Lung (tissue), 12 donors: ENCODE measurements around the gene CMKLR1. TPM values are rescaled to one million over a fixed set of nuclear protein-coding genes. Genes with fewer than 3 reads are reported as not detected.

Source experiments
- ATAC-seq: fragments of 200-7000 bp; cut with Tn5 transposase; one replicate; pipeline ENCODE4 v1.9.1; 2020; ENCODE audit warnings: moderate number of reproducible peaks; ENCODE audit not compliant: insufficient read depth, low FRiP score
- DNase-seq, 3 donors: peaks; one replicate each; pipeline ENCODE4 v3.0.0-alpha.2; 2013 to 2017
- H3K27ac ChIP-seq, 2 donors: one replicate each; pipeline ENCODE4 v1.5.1; 2013; ENCODE audit warnings: mild to moderate bottlenecking in 2 of 2, moderate library complexity in 2 of 2, control low read depth in 1 of 2, inconsistent platforms in 1 of 2, low read depth in 1 of 2, low read length in 1 of 2
- H3K27me3 ChIP-seq, 3 donors: one replicate each; pipeline ENCODE4 v1.5.1; 2013; ENCODE audit warnings: low read length in 2 of 3; ENCODE audit not compliant: control insufficient read depth in 3 of 3, insufficient read depth in 3 of 3
- H3K36me3 ChIP-seq, 4 donors: one replicate each; pipeline ENCODE4 v1.5.1; 2013; ENCODE audit warnings: low read length in 4 of 4, mild to moderate bottlenecking in 1 of 4, moderate library complexity in 1 of 4; ENCODE audit not compliant: control insufficient read depth in 4 of 4, insufficient read depth in 4 of 4
- H3K4me1 ChIP-seq, 5 donors: one replicate each; pipeline ENCODE4 v1.5.1; 2013; ENCODE audit warnings: low read length in 5 of 5, mild to moderate bottlenecking in 2 of 5, moderate library complexity in 1 of 5; ENCODE audit not compliant: control insufficient read depth in 5 of 5, insufficient read depth in 5 of 5
- H3K4me3 ChIP-seq: one replicate; pipeline ENCODE4 v1.5.1; 2013; ENCODE audit warnings: mild to moderate bottlenecking, control low read depth, moderate library complexity
- H3K9ac ChIP-seq, 2 donors: one replicate each; pipeline ENCODE4 v1.5.1; 2013; ENCODE audit warnings: low read length in 2 of 2, control low read depth in 1 of 2; ENCODE audit not compliant: insufficient read depth in 1 of 2
- H3K9me3 ChIP-seq, 4 donors: one replicate each; pipeline ENCODE4 v1.5.1; 2013; ENCODE audit warnings: low read length in 3 of 4, mild to moderate bottlenecking in 1 of 4, moderate library complexity in 1 of 4; ENCODE audit not compliant: control insufficient read depth in 4 of 4, insufficient read depth in 3 of 4
- CTCF ChIP-seq: IDR thresholded peaks from 2 replicates; pipeline ENCODE4 v1.5.1; 2012; ENCODE audit warnings: mild to moderate bottlenecking; ENCODE audit errors: control extremely low read depth, extremely low read depth
- WGBS, 2 donors: extraction: QIAGEN DNeasy Blood & Tissue Kit; methylation state at CpG; one replicate each; pipeline ENCODE4 v1.1.7; 2013; 5-methylcytosine and 5-hydroxymethylcytosine counted together
- polyA plus RNA-seq, 2 donors: library from polyadenylated mRNA; stranded (reverse); fragments of 200-250 nt; gene quantifications; one replicate each; pipeline ENCODE4 v1.2.1, GENCODE V29; 2013
- total RNA-seq, 2 donors: library from RNA; depleted of rRNA in 1 of 2; stranded (reverse); fragments of >200 nt in 1 of 2; gene quantifications; one replicate each; pipeline ENCODE4 v1.2.1, GENCODE V29; 2014 to 2021
- donor health status: control.
- donor health status: control.
- donor health status: Bipolar disorder and iron deficiency.
- donor health status: healthy.
- donor health status: DM: yes; HTN: yes; CAD: no.

The CMKLR1 gene
- total and polyA plus RNA-seq, 4 donors: 4.4 to 20.5 (median 17.5) TPM

GRCh38 chr12:108297424-108297823, 41.7 kb downstream of the CMKLR1 start:
- DNase-seq (no peak), ATAC-seq (no peak)
- Histone ChIP-seq H3K9ac (no peak overlapping the region), H3K9me3 (no peaks in the 10 kb centered on the region), H3K27me3 (no peaks in the 10 kb centered on the region), H3K4me1 (peaks cover 0 to 16% (median 7%) of the 10 kb centered on the region in 5 donors), H3K4me3 (no peak overlapping the region), H3K27ac (peak overlapping the region in 1 of 2 donors; percentile 34), H3K36me3 (peaks cover 0 to 3% (median under 1%) of the 10 kb centered on the region in 4 donors)
- WGBS, 2 donors: 85 to 88% methylated on average over 2 of the region's 2 CpGs
- no peak for TF ChIP-seq CTCF

- no peak overlapping the region for H3K9ac ChIP-seq
- H3K36me3 ChIP-seq: peaks cover 0 to 8% (median 4%) of the 10 kb centered on the region in 4 donors
- peaks cover 0 to 13% (median 6%) of the 10 kb centered on the region in 5 donors for H3K4me1 ChIP-seq
- H3K9me3 ChIP-seq: no peaks in the 10 kb centered on the region
- no peak for ATAC-seq
- H3K4me3 ChIP-seq: no peak overlapping the region
- DNase-seq: no peak
- H3K27ac ChIP-seq: no peak overlapping the region
- no peak for TF ChIP-seq CTCF
- WGBS, 2 donors: 25 to 35% methylated on average over 3 of the region's 3 CpGs
- H3K27me3 ChIP-seq: no peaks in the 10 kb centered on the region
These were observed 42.2 kb downstream of the CMKLR1 start for GRCh38 chr12:108296945-108297344.

GRCh38 chr12:108295641-108296040, 43.5 kb downstream of the CMKLR1 start:
- H3K9ac ChIP-seq: no peak overlapping the region
- ATAC-seq (no peak), DNase-seq (peak in 2 of 3 donors; percentile 52 to 58)
- no peaks in the 10 kb centered on the region for H3K9me3 ChIP-seq
- H3K4me3 ChIP-seq: no peak overlapping the region
- 60 to 71% methylated on average over 8 of the region's 8 CpGs for WGBS, 2 donors
- no peak overlapping the region for H3K27ac ChIP-seq
- peaks cover 0 to 15% (median 9%) of the 10 kb centered on the region in 4 donors for H3K36me3 ChIP-seq
- no peaks in the 10 kb centered on the region for H3K27me3 ChIP-seq
- H3K4me1 ChIP-seq: peaks cover 0 to 18% (median 9%) of the 10 kb centered on the region in 5 donors
- TF ChIP-seq CTCF: no peak
